SH-SY5Y (cell line): ENCODE measurements around the gene CNTNAP5.

ENCODE experiments used
- GATA2 ChIP-seq: IDR thresholded peaks from 2 replicates; pipeline ENCODE4 v1.6.1; 2011; ENCODE audit warnings: mild to moderate bottlenecking, low read depth, low read length
- GATA3 ChIP-seq: IDR thresholded peaks from 2 replicates; pipeline ENCODE4 v1.6.1; 2011; ENCODE audit warnings: low read depth, mild to moderate bottlenecking, low read length, moderate library complexity

- no peak for TF ChIP-seq GATA2
- TF ChIP-seq GATA3: no peak
Observed at GRCh38 chr2:124482044-124482443, 457.0 kb downstream of the CNTNAP5 start.
